ENCODE measurements around the gene AFAP1L1. TPM values are rescaled to one million over a fixed set of nuclear protein-coding genes. Genes with fewer than 3 reads are reported as not detected.

AFAP1L1 gene
- total and polyA plus RNA-seq, 4 donors: 2.1 to 11.6 (median 4.0) TPM

DNA sequence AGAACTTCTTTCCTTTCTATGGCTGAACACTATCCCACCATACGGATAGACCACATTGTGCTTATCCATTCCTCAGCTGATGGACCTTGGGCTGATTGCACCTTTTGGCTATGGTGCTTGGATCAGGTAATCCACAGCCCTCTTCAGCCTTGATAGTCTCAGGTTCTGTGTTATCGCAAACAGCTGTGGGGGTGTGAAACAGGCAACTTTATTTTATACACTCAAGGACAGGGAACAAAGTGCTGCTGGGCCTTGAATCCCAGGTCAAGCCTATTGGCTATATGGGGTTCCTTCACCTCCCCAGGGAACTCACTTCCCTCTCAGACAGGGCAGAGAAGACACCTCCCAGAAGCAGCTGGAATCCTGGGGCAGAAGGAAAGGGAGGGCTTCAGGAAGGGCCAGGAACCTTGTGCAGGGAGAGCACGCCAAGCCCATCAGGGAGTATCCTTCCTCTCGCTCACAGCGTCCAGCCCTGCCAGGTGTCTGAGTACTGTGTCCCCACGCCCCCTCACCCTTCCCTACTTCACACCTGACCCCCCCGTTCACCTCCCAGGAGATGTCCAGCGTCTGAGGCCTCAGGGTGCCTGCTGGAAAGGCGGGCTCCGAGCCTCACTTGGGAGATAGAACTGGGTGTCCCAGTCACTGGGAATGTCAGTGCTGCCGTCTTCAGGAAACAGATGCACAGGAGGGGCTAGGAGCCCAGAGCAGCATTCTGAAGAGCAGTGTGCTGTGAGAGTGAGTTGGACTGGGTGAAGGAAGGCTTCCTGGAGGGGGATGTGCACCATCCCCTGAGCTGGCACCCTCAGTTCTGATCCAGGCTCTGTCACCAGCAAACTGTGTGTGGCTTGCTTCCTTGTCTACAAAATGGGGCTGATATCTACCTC lies 32.8 kb downstream of the AFAP1L1 start:
- no peaks in the 10 kb centered on the region for H3K36me3 ChIP-seq (ENCODE audit: control insufficient read depth in 4 of 4, insufficient read depth in 3 of 4, low read depth in 1 of 4, low read length in 3 of 4)
- no peak for DNase-seq (ENCODE audit: low spot score)
- no peaks in the 10 kb centered on the region for H3K9me3 ChIP-seq (ENCODE audit: control insufficient read depth in 4 of 4, low read length in 3 of 4)
- TF ChIP-seq GABPA (IDR thresholded peaks at IDR 0.05 in 1 of 2, conservative IDR thresholded peaks at IDR 0.05 in 1 of 2) (no peak), NR2F2 (IDR thresholded peaks at IDR 0.05) (no peak), FOXA1 (IDR thresholded peaks at IDR 0.05) (no peak), TAF1 (conservative IDR thresholded peaks at IDR 0.05) (no peak), JUND (IDR thresholded peaks at IDR 0.05) (no peak), MAX (IDR thresholded peaks at IDR 0.05) (no peak), REST (IDR thresholded peaks at IDR 0.05) (no peak), EGR1 (IDR thresholded peaks at IDR 0.05; ENCODE audit: low read depth in 2 of 2) (no peak), ATF3 (IDR thresholded peaks at IDR 0.05) (no peak), HNF4G (IDR thresholded peaks at IDR 0.05) (no peak), ZBTB33 (IDR thresholded peaks at IDR 0.05) (no peak), FOXA2 (IDR thresholded peaks at IDR 0.05) (no peak), RAD21 (IDR thresholded peaks at IDR 0.05) (no peak), HNF4A (conservative IDR thresholded peaks at IDR 0.05) (no peak)
- TF ChIP-seq, protein P1, sequence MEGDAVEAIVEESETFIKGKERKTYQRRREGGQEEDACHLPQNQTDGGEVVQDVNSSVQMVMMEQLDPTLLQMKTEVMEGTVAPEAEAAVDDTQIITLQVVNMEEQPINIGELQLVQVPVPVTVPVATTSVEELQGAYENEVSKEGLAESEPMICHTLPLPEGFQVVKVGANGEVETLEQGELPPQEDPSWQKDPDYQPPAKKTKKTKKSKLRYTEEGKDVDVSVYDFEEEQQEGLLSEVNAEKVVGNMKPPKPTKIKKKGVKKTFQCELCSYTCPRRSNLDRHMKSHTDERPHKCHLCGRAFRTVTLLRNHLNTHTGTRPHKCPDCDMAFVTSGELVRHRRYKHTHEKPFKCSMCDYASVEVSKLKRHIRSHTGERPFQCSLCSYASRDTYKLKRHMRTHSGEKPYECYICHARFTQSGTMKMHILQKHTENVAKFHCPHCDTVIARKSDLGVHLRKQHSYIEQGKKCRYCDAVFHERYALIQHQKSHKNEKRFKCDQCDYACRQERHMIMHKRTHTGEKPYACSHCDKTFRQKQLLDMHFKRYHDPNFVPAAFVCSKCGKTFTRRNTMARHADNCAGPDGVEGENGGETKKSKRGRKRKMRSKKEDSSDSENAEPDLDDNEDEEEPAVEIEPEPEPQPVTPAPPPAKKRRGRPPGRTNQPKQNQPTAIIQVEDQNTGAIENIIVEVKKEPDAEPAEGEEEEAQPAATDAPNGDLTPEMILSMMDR (IDR thresholded peaks at IDR 0.05; ENCODE audit: low read depth, low read length, missing input control): no peak
- 86% methylated on average over 11 of the region's 11 CpGs for WGBS
- H3K27ac ChIP-seq (ENCODE audit: low read depth in 1 of 2, low read length in 2 of 2): no peak overlapping the region
- H3K4me3 ChIP-seq (ENCODE audit: low read depth in 1 of 3, low read length in 3 of 3): no peak overlapping the region
- peaks cover 0 to 3% (median 0%) of the 10 kb centered on the region in 4 donors for H3K4me1 ChIP-seq (ENCODE audit: control insufficient read depth in 4 of 4, insufficient read depth in 4 of 4, low read length in 3 of 4)
- no peak overlapping the region for H3K9ac ChIP-seq (ENCODE audit: low read depth in 1 of 2, low read length in 2 of 2)
- H3K27me3 ChIP-seq (ENCODE audit: control insufficient read depth in 4 of 4, insufficient read depth in 4 of 4, low read length in 3 of 4): no peaks in the 10 kb centered on the region

All from liver (tissue), 9 donors.